WERI-Rb-1 (cell line): ENCODE measurements around the gene GAB4.

Source experiments
- DNase-seq: peaks from one replicate; pipeline ENCODE4 v3.0.0-alpha.2; 2020
- H3K27ac ChIP-seq: fragments of 250-450 bp; sonication (Bioruptor Pico); 2 replicates; pipeline ENCODE4 v1.5.1; 2020; ENCODE audit warnings: mild to moderate bottlenecking, moderate library complexity
- H3K27me3 ChIP-seq: fragments of 250-450 bp; sonication (Bioruptor Pico); 2 replicates; pipeline ENCODE4 v1.5.1; 2021; ENCODE audit warnings: mild to moderate bottlenecking, low read depth, moderate library complexity; ENCODE audit not compliant: insufficient read depth, severe bottlenecking
- H3K36me3 ChIP-seq: fragments of 250-450 bp; sonication (Bioruptor Pico); 2 replicates; pipeline ENCODE4 v1.5.1; 2020; ENCODE audit warnings: mild to moderate bottlenecking, moderate library complexity
- H3K4me3 ChIP-seq: 2 replicates; pipeline ENCODE4 v1.5.1; 2011; ENCODE audit warnings: low read depth, mild to moderate bottlenecking, control low read depth, low read length
- H3K9me3 ChIP-seq: fragments of 250-450 bp; sonication (Bioruptor Pico); 2 replicates; pipeline ENCODE4 v1.5.1; 2021; ENCODE audit warnings: mild to moderate bottlenecking, moderate library complexity; ENCODE audit not compliant: severe bottlenecking
- TF ChIP-seq, protein P1 (sequence below): IDR thresholded peaks from 2 replicates; pipeline ENCODE4 v1.5.1; 2011; ENCODE audit warnings: low read depth, mild to moderate bottlenecking, control low read depth, inconsistent platforms, low read length

The GAB4 gene

DNA sequence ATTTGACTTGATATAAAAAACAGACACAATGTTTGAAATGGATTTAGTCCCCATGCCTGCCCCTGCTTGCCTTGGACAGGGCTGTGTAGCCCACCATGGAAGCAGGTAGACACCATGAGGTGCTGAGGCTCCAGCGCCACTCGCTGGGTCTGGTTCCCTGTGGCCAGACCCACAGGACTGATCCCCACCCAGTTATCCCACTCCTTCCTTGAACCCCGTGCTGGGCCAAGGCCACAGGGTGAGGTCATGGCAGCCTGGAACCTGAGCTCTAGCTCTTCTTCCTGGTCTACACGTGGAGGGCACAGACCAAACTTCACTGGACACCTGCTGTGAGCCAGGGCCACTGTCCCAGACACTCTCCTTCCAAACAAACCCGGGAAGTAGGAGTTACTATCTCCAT, 42.5 kb downstream of the GAB4 start:
- DNase-seq = no peak
- H3K36me3 ChIP-seq = no peaks in the 10 kb centered on the region
- no peak overlapping the region for H3K4me3 ChIP-seq
- H3K9me3 ChIP-seq = no peaks in the 10 kb centered on the region
- H3K27ac ChIP-seq = no peak overlapping the region
- TF ChIP-seq, protein P1, sequence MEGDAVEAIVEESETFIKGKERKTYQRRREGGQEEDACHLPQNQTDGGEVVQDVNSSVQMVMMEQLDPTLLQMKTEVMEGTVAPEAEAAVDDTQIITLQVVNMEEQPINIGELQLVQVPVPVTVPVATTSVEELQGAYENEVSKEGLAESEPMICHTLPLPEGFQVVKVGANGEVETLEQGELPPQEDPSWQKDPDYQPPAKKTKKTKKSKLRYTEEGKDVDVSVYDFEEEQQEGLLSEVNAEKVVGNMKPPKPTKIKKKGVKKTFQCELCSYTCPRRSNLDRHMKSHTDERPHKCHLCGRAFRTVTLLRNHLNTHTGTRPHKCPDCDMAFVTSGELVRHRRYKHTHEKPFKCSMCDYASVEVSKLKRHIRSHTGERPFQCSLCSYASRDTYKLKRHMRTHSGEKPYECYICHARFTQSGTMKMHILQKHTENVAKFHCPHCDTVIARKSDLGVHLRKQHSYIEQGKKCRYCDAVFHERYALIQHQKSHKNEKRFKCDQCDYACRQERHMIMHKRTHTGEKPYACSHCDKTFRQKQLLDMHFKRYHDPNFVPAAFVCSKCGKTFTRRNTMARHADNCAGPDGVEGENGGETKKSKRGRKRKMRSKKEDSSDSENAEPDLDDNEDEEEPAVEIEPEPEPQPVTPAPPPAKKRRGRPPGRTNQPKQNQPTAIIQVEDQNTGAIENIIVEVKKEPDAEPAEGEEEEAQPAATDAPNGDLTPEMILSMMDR = no peak
- peaks cover 91% of the 10 kb centered on the region for H3K27me3 ChIP-seq

GRCh38 chr22:16965083-16965482, 42.9 kb downstream of the GAB4 start:
- Histone ChIP-seq H3K27me3 (peaks cover 91% of the 10 kb centered on the region), H3K4me3 (no peak overlapping the region), H3K36me3 (no peaks in the 10 kb centered on the region), H3K9me3 (no peaks in the 10 kb centered on the region), H3K27ac (no peak overlapping the region)
- no peak for DNase-seq
- TF ChIP-seq, protein P1 = no peak

- Histone ChIP-seq H3K9me3 (no peaks in the 10 kb centered on the region), H3K4me3 (no peak overlapping the region), H3K27ac (no peak overlapping the region), H3K36me3 (no peaks in the 10 kb centered on the region), H3K27me3 (peaks cover 93% of the 10 kb centered on the region)
- TF ChIP-seq, protein P1 = no peak
- no peak for DNase-seq
Measured at GRCh38 chr22:16964366-16964765, 43.7 kb downstream of the GAB4 start.

DNA sequence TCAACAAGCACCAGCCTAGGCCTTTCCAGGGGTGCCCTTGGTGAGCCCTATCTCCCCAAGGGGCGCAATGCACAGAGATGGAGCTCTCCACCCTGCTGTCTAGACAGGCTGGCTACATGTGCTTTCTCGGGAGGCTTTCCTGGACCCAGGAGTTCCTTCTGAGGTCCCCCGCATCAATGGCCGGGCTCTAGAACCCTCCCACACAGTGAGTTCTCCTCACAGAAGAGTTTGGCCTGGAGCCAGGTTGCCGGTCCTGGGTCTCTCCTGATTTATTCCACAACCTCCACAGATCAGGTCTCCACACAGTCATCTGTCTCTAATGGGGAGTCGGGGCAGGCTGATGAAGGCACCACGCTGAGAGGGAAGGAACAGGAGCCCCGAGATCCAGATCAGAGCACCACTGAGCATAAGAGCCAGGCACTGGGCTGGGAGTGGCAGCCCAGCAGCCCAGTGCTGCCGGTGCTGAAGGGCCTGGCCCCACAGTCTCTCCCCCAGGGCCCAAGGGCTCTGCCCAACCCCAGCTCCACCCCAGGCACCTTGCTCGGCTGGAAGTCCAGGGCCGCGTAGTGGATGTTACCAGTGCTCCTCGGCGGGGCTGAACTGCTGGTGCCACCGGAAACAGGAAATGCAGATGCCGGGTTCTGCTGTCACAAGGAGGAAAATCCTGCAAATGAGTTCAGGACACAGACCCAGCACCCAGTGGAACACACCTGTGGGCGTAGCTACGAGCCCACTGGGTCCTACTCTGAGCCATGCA, 44.7 kb downstream of the GAB4 start:
- DNase-seq = no peak
- Histone ChIP-seq H3K36me3 (no peaks in the 10 kb centered on the region), H3K27me3 (peaks cover 91% of the 10 kb centered on the region), H3K27ac (no peak overlapping the region), H3K4me3 (no peak overlapping the region), H3K9me3 (no peaks in the 10 kb centered on the region)
- TF ChIP-seq, protein P1 = no peak

- TF ChIP-seq, protein P1 = no peak
- Histone ChIP-seq H3K4me3 (no peak overlapping the region), H3K36me3 (no peaks in the 10 kb centered on the region), H3K9me3 (no peaks in the 10 kb centered on the region), H3K27ac (no peak overlapping the region), H3K27me3 (peaks cover 94% of the 10 kb centered on the region)
- DNase-seq = no peak
Measured at GRCh38 chr22:16962501-16962900, 45.5 kb downstream of the GAB4 start.
